NCI-H128 (cell line): ENCODE results near the gene SCNM1.
A peak's percentile ranks its signal among the peaks of the same experiment; 100 is the strongest.
"Not testable (repeated sequence)": the region's sequence is repeated elsewhere in the genome, so short reads cannot be mapped to it uniquely, and the experiment has no call there.

Experiments used
- DNase-seq: peaks from one replicate; lab custom pipeline; 2025; ENCODE audit not compliant: unreplicated experiment; lab: John Stamatoyannopoulos, UW

The SCNM1 gene

DNA sequence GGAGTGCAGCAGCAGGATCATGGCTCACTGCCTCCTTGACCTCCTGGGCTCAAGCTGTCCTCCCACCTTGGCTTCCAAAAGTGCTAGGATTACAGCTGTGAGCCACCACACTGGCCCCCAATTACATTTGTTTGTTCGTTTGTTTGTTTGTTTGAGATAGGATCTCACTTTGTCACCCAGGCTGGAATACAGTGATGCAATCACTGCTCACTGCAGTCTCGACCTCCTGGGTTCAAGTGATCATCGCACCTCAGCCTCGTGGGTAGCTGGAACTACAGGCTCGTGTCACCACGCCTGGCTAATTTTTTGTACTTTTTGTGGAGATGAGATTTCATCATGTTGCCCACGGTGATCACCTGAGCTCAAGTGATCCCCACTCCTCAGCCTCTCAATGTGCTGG is 26.1 kb downstream of the SCNM1 start:
- no peak for DNase-seq

DNA sequence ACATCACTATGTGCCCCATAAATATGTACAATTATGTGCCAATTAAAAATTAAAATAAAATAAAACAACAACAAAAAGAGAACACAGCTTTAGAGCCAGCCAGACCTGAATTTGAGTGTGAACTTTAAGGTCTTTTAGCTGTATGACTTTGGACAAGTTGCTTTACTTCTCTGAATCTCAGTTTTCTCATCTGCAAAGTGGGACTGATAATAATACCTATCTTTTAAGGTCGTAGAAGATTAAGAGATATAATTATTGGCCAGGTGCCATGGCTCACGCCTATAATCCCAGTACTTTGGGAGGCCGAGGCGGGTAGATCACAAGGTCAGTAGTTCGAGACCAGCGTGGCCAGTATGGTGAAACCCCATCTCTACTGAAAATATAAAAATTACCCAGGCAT is 27.4 kb downstream of the SCNM1 start:
- no peak for DNase-seq

DNA sequence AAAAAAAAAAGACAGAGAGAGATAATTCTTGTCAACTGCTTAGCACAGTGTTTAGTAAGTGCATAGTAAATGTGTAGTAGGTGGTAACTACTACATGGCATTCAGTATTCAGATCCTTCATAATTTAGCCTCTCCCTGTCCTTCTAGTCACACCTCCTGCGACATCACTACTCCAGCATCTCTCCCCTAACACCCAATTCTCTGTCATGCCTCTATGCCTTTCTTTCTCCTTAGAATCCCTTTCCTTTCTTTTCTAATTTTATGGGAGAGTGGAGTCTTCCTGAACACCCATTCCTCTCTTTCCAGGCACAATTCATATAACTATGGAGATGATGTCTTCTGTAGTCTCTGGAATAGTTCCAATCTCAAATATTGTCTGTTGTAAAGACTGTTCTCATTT is 27.9 kb downstream of the SCNM1 start:
- DNase-seq: no peak

DNA sequence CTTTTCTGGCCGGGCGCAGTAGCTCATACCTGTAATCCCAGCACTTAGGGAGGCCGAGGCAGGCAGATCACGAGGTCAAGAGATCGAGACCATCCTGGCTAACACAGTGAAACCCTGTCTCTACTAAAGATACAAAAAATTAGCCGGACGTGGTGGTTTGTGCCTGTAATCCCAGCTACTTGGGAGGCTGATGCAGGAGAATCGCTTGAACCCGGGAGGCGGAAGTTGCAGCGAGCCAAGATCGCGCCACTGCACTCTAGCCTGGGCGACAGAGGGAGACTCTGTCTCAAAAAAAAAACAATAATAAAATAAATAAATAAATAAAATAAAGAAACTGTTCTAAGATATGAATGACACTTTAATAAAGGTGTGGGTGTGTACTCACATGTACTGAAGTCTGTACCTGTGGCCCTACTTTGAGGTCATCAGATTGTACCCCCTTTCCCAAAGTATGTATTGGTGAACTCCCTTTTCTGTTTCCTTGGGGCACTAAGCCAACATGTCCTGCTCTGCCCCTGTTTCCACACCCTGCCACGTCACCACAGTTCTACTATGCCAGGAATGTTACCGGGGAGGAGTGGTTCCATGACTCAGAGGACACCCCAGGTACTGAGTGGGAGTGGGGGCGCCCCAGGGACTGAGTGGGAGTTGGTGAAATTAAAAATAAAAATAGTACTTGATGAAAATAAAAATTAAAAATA is 29.1 kb downstream of the SCNM1 start:
- DNase-seq: not testable (repeated sequence)

DNA sequence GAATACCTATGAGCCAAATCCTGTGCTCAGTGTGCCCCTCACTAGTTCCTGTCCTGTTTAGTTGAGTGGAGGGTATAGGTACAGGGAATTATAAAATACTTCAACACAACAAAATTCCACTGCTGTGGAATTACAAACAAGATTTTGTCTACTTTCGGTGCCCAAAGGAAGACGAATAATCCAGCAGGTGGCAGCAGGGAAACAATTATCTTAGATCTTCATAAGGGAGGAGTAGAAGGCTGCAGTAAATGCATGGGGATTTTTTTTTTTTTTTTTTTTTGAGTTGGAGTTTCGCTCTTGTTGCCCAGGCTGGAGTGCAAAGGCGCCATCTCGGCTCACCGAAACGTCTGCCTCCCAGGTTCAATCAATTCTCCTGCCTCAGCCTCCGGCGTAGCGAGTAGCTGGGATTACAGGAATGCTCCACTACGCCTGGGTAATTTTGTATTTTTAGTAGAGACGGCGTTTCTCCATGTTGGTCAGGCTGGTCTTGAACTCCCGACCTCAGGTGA is 30.4 kb downstream of the SCNM1 start:
- DNase-seq: peak; percentile 84

DNA sequence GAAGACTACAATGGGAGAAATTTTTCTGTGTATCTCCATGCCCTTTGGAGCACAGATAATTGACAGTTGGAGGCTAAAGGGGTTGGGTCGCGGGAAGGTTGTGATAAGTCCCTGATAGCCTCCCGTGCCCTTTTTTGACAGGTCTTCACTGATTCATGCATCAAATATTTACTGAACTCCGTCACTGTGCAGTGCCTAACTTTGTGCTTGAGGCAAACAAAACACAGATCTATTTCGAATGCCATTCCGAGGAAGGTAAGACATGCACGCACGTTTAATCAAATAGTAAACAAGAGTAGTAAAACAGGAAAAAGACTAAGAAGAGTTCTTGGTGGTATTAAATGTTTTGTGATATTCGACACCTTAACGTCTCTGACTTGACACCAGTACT is 31.9 kb downstream of the SCNM1 start:
- no peak for DNase-seq

DNA sequence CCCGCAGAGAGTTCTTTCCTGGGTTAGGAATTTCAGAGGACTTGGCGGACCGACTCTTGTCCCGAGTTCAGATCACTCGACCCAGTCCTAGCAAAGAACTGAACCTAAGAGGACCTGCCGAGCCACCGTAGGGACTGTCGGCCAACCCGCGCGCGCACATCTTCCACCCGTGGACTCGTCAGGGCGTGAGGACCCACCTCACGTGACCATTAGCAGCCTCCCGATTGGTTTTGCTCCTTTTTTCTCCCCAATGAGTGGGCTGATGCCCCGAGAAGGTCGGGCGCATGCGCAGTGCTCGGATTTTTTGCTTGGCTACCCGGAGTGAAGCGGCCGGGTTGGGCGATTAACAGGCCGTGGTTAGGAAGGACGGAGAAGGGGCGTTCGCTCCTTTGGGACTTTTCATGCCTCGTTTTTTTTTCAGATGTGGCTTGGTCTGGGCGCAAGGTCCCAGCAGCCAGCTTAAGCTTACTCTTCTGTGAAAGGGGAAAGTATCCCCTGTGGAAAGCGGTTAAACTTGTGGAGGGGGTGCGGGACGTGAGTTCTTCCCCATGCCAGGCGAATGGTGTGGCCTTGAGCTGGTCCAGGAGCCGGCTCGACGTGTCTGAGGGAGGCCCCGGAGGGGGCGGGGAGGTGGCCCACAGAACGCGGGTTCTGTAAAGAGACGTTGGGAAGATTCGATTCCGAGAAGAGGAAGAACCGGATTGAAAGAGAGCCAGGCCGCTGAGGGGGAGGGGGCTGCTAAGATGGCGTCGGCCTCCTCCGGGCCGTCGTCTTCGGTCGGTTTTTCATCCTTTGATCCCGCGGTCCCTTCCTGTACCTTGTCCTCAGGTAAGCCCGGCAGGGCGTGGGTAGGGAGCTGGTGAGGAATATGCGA is 32.5 kb downstream of the SCNM1 start, which contains the start of gene PIP5K1A:
Gene PIP5K1A, plus strand, starts transcription at position 299 of the 874 bp plus-strand sequence. Its CDS starts 445 bp downstream, at position 744.
- peak; percentile 100 for DNase-seq

DNA sequence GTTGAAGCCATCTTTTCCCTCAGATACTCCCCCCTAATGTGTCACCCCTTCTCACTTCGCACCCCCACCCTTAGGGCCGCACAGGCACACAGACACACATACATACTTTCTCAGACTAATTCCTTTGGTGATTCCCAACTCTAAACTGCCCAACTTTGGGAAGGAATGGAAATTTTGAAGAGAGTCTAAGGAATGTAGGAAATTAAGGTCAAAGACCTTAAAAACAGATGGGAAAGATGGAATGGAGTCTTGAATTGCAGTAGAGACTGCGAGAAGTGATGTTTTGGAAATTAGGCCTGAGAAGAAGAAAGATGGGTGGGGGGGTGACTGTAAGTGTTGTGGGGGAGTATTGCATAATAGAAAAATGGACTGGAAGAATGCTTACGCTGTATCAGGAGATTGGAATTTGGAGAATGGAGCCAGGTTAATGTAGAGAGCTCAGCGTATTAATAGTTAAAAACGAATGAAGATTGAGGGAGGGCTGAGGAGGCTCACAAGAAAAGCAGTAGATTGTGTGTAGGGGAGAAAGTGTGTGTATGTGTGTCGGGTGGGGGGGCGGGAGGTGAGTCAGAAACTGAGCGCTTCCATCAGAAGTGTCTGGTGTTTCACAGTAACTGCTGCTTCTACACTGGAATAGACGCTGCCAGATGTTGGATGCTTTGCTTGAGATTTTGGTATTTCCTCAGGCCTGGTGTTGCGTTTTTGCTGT is 34.1 kb downstream of the SCNM1 start:
- DNase-seq: peak; percentile 12

DNA sequence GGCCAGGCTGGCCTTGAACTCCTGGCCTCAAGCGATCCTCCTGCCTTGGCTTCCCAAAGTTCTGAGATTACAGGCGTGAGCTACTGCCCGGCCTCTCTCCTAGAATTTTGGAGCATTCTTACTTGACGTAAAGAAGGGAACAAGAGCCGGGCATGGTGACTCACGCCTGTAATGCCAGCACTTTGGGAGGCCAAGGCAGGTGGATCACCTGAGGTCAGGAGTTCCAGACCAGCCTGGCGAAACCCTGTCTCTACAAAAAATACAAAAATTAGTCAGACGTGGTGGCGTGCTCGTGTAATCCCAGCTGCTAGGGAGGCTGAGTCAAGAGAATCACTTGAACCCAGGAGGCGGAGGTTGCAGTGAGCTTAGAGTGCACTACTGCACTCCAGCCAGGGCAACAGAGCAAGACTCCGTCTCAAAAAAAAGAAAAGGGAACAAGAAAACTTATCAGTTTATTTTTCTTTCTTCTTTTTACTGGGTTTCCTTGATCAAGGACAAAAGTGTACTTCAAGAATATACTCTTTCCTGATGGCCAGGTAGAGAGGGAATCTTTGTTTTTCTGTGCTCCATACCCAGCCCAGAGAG is 39.5 kb downstream of the SCNM1 start:
- DNase-seq: not testable (repeated sequence)

DNA sequence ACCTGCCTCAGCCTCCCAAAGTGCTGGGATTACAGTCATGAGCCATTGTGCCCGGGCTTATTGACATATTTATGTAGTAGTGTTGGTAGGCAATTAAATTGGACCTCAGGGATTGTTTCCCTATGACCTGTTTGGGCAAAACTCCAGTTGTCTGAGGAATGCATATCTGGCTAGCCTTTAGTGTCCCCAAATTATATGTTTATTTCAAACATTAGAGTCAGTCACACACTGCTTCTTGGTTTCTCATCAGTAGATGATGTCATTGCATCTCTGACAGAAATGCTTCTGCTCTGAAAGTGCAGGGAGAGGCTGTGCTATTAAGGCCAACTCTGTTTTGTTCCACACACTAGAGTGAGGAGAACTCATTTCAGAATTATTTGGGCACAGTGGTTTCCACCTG is 44.9 kb downstream of the SCNM1 start:
- no peak for DNase-seq

DNA sequence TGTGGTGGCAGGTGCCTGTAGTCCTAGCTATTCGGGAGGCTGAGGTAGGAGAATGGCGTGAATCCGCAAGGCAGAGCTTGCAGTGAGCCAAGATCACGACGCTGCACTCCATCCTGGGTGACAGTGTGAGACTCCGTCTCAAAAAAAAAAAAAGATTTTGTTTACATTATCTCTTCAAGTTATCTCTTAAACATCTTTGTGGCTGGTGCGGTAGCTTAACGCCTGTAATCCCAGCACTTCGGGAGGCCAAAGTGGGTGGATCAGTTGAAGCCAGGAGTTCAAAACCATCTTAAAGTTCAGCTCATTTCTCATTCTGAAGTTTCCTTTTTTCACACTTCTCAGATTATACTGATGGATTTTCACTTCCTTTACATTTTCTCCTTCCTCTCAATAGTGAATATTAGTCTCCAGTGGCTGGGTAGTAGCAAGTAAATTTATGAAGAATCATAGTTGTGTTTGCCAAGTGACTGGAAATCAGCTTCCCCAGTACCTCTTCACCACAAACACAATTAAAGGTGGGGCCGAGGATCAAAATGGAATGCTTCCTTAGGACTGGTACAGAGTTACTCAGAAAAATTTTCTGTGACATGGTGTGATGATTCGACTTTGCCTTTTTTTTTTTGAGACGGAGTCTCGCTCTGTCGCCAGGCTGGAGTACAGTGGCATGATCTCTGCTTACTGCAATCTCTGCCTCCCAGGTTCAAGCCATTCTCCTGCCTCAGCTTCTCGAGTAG is 46.2 kb downstream of the SCNM1 start:
- no peak for DNase-seq

DNA sequence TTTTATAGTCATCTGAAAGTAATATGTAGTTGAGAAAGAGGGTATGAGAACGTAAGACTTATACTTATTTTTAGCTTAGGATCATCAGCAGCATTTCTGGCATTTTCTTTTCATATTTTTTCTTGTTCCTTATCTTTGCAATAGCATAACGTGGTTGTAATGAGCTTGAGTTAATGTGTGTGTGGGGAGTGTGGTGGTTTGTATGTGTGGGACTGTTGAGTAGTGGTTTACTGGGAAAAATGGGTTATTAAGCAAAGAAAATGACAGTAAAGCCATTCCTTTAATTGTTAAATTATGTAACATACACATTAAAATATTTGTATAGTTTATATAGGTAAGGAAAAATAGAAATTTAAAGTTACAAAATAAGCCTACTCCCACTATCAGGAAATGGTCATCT is 47.6 kb downstream of the SCNM1 start:
- no peak for DNase-seq
